ENCODE data around the gene NDUFAF7. TPM values are rescaled to one million over a fixed set of nuclear protein-coding genes. Genes with fewer than 3 reads are reported as not detected.
"Not testable (repeated sequence)": the region's sequence is repeated elsewhere in the genome, so short reads cannot be mapped to it uniquely, and the experiment has no call there.

Gene NDUFAF7
- total RNA-seq, 1 donor = 13.0 TPM

DNA sequence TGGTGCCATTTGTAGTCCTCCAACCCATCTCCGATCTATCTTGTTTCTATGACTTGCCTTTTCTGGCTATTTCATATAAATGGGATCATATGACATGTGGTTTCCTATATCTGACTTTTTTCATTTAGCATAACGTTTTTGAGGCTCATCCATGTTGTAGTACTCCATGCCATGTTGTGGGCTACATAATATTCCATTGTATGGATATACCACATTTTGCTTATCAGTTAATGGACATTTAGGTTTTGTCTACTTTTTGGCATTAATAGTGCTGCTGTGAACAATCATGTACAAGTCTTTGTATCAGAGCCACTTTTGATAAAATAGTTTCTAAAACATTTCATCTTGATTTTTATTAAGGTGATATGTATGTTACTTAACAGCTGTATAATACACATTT lies 27.8 kb upstream of the NDUFAF7 start:
- H3K4me3 ChIP-seq (ENCODE audit: low read depth, low read length) = no peak overlapping the region
- TF ChIP-seq, protein P1, sequence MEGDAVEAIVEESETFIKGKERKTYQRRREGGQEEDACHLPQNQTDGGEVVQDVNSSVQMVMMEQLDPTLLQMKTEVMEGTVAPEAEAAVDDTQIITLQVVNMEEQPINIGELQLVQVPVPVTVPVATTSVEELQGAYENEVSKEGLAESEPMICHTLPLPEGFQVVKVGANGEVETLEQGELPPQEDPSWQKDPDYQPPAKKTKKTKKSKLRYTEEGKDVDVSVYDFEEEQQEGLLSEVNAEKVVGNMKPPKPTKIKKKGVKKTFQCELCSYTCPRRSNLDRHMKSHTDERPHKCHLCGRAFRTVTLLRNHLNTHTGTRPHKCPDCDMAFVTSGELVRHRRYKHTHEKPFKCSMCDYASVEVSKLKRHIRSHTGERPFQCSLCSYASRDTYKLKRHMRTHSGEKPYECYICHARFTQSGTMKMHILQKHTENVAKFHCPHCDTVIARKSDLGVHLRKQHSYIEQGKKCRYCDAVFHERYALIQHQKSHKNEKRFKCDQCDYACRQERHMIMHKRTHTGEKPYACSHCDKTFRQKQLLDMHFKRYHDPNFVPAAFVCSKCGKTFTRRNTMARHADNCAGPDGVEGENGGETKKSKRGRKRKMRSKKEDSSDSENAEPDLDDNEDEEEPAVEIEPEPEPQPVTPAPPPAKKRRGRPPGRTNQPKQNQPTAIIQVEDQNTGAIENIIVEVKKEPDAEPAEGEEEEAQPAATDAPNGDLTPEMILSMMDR (IDR thresholded peaks at IDR 0.05; ENCODE audit: insufficient read depth, low read depth, low read length) = no peak
- no peak for DNase-seq (ENCODE audit: low read depth)

DNA sequence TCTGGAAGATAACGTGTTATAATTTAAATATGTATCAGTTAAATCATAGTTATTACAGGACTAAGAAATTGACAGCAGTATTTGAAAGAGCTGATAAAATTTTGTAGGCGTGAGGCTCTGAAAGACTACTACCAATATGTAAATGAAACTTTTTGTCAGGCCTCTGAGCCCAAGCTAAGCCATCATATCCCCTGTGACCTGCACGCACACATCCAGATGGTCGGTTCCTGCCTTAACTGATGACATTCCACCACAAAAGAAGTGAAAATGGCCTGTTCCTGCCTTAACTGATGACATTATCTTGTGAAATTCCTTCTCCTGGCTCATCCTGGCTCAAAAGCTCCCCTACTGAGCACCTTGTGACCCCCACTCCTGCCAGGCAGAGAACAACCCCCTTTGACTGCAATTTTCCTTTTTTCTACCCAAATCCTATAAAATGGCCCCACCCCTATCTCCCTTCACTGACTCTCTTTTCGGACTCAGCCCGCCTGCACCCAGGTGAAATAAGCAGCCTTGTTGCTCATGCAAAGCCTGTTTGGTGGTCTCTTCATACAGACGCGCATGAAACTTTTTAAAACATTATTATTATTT lies 26.3 kb upstream of the NDUFAF7 start:
- H3K4me3 ChIP-seq (ENCODE audit: low read depth, low read length); DNase-seq (ENCODE audit: low read depth): not testable (repeated sequence)

DNA sequence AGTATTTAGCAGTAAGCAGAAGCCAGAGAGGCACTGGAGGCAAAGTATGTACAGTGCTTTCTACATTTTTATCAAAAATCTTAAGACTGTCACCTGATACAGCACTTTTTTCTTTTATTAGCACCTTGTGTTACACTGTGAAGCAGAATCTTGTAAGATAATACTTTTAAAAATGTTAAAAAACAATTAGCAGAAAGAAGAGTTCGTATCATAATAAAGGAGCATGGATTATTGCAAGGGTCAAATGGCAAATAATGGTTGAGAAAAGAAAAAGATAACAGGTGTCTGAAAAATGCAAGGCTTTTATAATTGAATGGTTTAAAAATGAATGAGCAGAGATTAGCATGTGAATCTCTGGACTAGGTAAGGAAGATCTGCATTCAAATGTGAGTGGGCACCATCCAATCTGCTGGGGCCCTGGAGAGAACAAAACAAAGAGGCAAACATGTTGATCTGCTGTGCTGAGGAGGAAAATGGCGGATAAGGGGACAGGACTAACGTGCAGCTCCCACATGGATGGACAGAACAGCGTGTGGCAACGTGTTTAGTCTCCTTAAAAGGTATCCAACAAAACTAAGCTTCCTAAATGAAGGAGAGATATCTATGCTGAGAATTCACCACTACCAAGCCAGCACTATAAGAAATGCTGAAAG lies 25.6 kb upstream of the NDUFAF7 start:
- no peak overlapping the region for H3K4me3 ChIP-seq (ENCODE audit: low read depth, low read length)
- DNase-seq (ENCODE audit: low read depth) = no peak
- TF ChIP-seq, protein P1 (IDR thresholded peaks at IDR 0.05; ENCODE audit: insufficient read depth, low read depth, low read length) = no peak

DNA sequence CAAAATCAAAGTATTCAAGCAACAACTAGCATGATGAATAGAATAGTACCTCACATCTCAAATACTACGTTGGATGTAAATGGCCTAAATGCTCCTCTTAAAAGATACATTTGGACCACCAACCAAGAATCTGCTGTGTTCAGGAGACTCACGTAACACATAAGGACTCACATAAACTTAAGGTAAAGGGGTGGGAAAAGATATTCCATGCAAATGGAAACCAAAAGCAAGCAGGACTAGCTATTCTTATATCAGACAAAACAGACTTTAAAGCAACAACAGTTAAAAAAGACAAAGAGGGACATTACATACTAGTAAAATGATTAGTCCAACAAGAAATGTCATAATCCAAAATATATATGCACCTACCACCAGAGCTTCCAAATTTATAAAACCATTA lies 24.7 kb upstream of the NDUFAF7 start:
- not testable (repeated sequence) for DNase-seq (ENCODE audit: low read depth); H3K4me3 ChIP-seq (ENCODE audit: low read depth, low read length)

DNA sequence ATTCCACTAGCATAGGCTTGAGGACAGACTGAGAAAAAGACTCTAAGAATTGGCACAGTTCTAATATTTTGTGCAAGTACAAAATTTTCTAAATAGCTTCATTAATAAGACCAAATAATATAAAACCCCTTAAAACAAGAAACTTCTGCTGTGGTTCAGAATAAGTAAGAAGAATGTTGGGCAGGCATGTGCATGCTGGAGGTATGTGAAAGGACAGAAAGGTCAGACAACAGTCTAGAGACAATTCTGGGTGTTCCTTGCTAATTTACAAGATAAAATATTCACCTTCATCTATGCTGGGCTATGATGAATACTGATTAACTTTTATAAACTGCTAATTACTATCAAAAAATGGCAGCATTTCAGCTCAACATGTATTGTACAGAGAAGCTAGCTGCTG lies 20.2 kb upstream of the NDUFAF7 start:
- no peak for DNase-seq (ENCODE audit: low read depth)
- TF ChIP-seq, protein P1 (IDR thresholded peaks at IDR 0.05; ENCODE audit: insufficient read depth, low read depth, low read length) = no peak
- H3K4me3 ChIP-seq (ENCODE audit: low read depth, low read length) = no peak overlapping the region

DNA sequence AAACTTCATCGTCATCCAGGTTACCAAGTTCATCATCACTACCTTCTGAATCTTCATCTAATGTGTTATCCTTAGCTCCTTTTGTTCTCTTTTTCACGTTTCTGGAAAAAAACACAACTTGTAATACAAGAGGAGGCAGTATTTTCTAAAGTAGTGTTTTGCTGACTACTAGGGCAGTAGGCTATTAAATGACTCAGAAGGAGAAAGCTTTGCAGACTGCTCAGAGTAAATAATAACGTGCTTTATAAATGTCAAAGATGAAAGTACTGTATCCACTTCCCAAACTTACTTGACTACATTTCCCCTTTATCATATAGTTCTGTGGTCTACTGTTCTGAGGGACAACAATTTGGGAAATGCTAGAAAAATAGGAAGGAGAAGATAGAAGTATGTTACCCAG lies 19.5 kb upstream of the NDUFAF7 start:
- peak; percentile 10 for DNase-seq (ENCODE audit: low read depth)
- no peak overlapping the region for H3K4me3 ChIP-seq (ENCODE audit: low read depth, low read length)
- TF ChIP-seq, protein P1 (IDR thresholded peaks at IDR 0.05; ENCODE audit: insufficient read depth, low read depth, low read length) = no peak

DNA sequence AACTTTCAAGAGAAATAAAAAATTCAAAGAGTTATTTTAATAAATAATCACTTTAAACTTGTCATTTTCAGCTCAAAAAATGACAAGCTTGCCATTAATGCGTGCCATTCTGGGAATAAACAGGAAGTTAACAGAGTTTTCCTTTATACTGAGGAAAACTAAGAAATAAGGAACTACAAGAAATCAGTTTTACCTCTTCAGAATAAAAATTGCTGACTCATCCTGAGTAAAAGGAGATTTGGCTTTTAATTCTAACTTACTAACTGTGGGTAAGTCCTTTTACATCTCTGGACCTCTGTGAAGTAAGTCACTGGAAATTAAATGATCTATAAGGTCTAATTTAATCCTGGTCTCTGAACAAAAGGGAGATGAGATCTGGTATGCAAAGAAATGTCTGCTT lies 16.2 kb upstream of the NDUFAF7 start:
- no peak overlapping the region for H3K4me3 ChIP-seq (ENCODE audit: low read depth, low read length)

More for the DNA sequence above, 16.2 kb upstream of the NDUFAF7 start:
- DNase-seq (ENCODE audit: low read depth) = peak; percentile 9
- TF ChIP-seq, protein P1 (IDR thresholded peaks at IDR 0.05; ENCODE audit: insufficient read depth, low read depth, low read length) = no peak
